SK-N-SH (cell line): Measurements from ENCODE around the gene ANO6. TPM values are rescaled to one million over a fixed set of nuclear protein-coding genes. Genes with fewer than 3 reads are reported as not detected.
A peak's percentile ranks its signal among the peaks of the same experiment; 100 is the strongest.

Source experiments
- CTCF ChIA-PET: fragments of 300-600, 350-600 bp; formaldehyde crosslinking; extraction: SDS; loops from one replicate; lab custom pipeline; 2021; lab: Yijun Ruan, JAX
- POLR2A ChIA-PET: fragments of 350-600 bp; sonication (Branson Sonifier 250); formaldehyde crosslinking; extraction: SDS; loops from one replicate; lab custom pipeline; 2020; ENCODE audit warnings: antibody characterized with exemption, inconsistent platforms; lab: Yijun Ruan, JAX
- DNase-seq: peaks from one replicate; pipeline ENCODE4 v3.0.0; 2012
- H2AFZ ChIP-seq: fragments of 200-600 bp; sonication (generic); 2 replicates; pipeline ENCODE4 v1.8.1; 2016; ENCODE audit warnings: antibody characterized with exemption, mild to moderate bottlenecking, low read depth
- H3F3A ChIP-seq: fragments of 200-600 bp; sonication (generic); replicated peaks from 2 replicates; pipeline ENCODE3; 2016; ENCODE audit warnings: antibody characterized with exemption, mild to moderate bottlenecking; ENCODE audit not compliant: insufficient read depth
- H3K27ac ChIP-seq, 2 experiments: fragments of 200-500 bp in 1 of 2; fragments of 200-600 bp in 1 of 2; sonication (Bioruptor generic) in 1 of 2; sonication (generic), shearing (Covaris generic) in 1 of 2; 2 replicates each; pipeline versions ENCODE4 v1.5.1 to v1.6.1; 2014 to 2016; ENCODE audit warnings: low read depth in 2 of 2, inconsistent platforms in 1 of 2, low read length in 1 of 2, mild to moderate bottlenecking in 1 of 2, mixed read lengths in 1 of 2
- H3K27me3 ChIP-seq: fragments of 200-600 bp; sonication (generic), shearing (Covaris generic); 2 replicates; pipeline ENCODE4 v1.6.1; 2016; ENCODE audit warnings: mixed run types; ENCODE audit not compliant: insufficient read depth
- H3K36me3 ChIP-seq, 2 experiments: fragments of 200-500 bp in 1 of 2; fragments of 200-600 bp in 1 of 2; sonication (Bioruptor generic) in 1 of 2; sonication (generic) in 1 of 2; replicated peaks in 1 of 2; 2 replicates each; pipeline versions ENCODE3 to v1.5.1; 2014 to 2016; ENCODE audit warnings: low read length in 1 of 2, mild to moderate bottlenecking in 1 of 2; ENCODE audit not compliant: insufficient read depth in 2 of 2, control insufficient read depth in 1 of 2
- H3K4me1 ChIP-seq, 2 experiments: fragments of 200-500 bp in 1 of 2; fragments of 200-600 bp in 1 of 2; sonication (Bioruptor generic) in 1 of 2; sonication (generic), shearing (Covaris generic) in 1 of 2; 2 replicates each; pipeline versions ENCODE4 v1.5.1 to v1.6.1; 2014 to 2016; ENCODE audit warnings: low read depth in 1 of 2, low read length in 1 of 2, mixed run types in 1 of 2; ENCODE audit not compliant: insufficient read depth in 2 of 2, control insufficient read depth in 1 of 2
- H3K4me2 ChIP-seq: fragments of 200-600 bp; sonication (generic), shearing (Covaris generic); 2 replicates; pipeline ENCODE4 v1.6.1; 2017; ENCODE audit warnings: mixed run types
- H3K4me3 ChIP-seq, 2 experiments: fragments of 200-500 bp in 1 of 2; fragments of 200-600 bp in 1 of 2; sonication (Bioruptor generic) in 1 of 2; sonication (generic), shearing (Covaris generic) in 1 of 2; 2 replicates each; pipeline versions ENCODE4 v1.5.1 to v1.8.1; 2014 to 2016; ENCODE audit warnings: low read depth in 2 of 2, inconsistent platforms in 1 of 2, low read length in 1 of 2, mild to moderate bottlenecking in 1 of 2, mixed read lengths in 1 of 2, moderate library complexity in 1 of 2
- H3K79me2 ChIP-seq: fragments of 200-600 bp; sonication (generic); 2 replicates; pipeline ENCODE4 v1.8.1; 2017; ENCODE audit warnings: mild to moderate bottlenecking; ENCODE audit not compliant: insufficient read depth
- H3K9ac ChIP-seq: fragments of 200-600 bp; sonication (generic); 2 replicates; pipeline ENCODE4 v1.6.1; 2017; ENCODE audit warnings: mixed run types
- H3K9me2 ChIP-seq: fragments of 200-600 bp; sonication (generic); 2 replicates; pipeline ENCODE4 v1.6.1; 2017; ENCODE audit warnings: mixed run types
- H3K9me3 ChIP-seq: fragments of 200-600 bp; sonication (generic); 2 replicates; pipeline ENCODE4 v1.6.1; 2017; ENCODE audit warnings: mixed run types, mild to moderate bottlenecking, moderate library complexity
- H4K20me1 ChIP-seq: fragments of 200-600 bp; sonication (generic); 2 replicates; pipeline ENCODE4 v1.6.1; 2017; ENCODE audit warnings: mild to moderate bottlenecking, mixed run types; ENCODE audit not compliant: insufficient read depth
- CTCF ChIP-seq: fragments of 200-600 bp; sonication (generic); IDR thresholded peaks from 2 replicates; pipeline ENCODE4 v1.6.1; 2017; ENCODE audit warnings: antibody characterized with exemption, mild to moderate bottlenecking, moderate library complexity
- EP300 ChIP-seq, 2 experiments: IDR thresholded peaks; 2 replicates each; pipeline versions ENCODE4 v1.4.0 to v1.6.1; 2012; ENCODE audit warnings: borderline replicate concordance in 1 of 2, low read depth in 1 of 2, low read length in 1 of 2
- FOSL2 ChIP-seq: IDR thresholded peaks from 2 replicates; pipeline ENCODE4 v1.4.0; 2012; ENCODE audit warnings: low read depth, mild to moderate bottlenecking, moderate library complexity, borderline replicate concordance
- FOXM1 ChIP-seq: IDR thresholded peaks from 2 replicates; pipeline ENCODE4 v1.4.0; 2012; ENCODE audit warnings: low read depth, mild to moderate bottlenecking
- GATA2 ChIP-seq: sonication (generic); formaldehyde crosslinking; IDR thresholded peaks from 2 replicates; pipeline ENCODE4 v1.5.0; 2020; ENCODE audit warnings: mild to moderate bottlenecking, missing genetic modification reagents
- JUND ChIP-seq: IDR thresholded peaks from 2 replicates; pipeline ENCODE4 v1.4.0; 2012
- MAX ChIP-seq: IDR thresholded peaks from 2 replicates; pipeline ENCODE4 v1.4.0; 2012; ENCODE audit warnings: low read depth
- MEF2A ChIP-seq: IDR thresholded peaks from 2 replicates; pipeline ENCODE4 v1.4.0; 2012; ENCODE audit warnings: low read depth, borderline replicate concordance
- MXI1 ChIP-seq: IDR thresholded peaks from 2 replicates; pipeline ENCODE4 v1.6.1; 2012; ENCODE audit warnings: mild to moderate bottlenecking, low read depth, low read length, improper control_type of control experiment
- NFIC ChIP-seq: IDR thresholded peaks from 2 replicates; pipeline ENCODE4 v1.4.0; 2012; ENCODE audit warnings: borderline replicate concordance
- PBX3 ChIP-seq: IDR thresholded peaks from 2 replicates; pipeline ENCODE4; 2012
- POLR2AphosphoS5 ChIP-seq: IDR thresholded peaks from 2 replicates; pipeline ENCODE4 v1.6.1; 2012; ENCODE audit warnings: low read depth, low read length
- RAD21 ChIP-seq: IDR thresholded peaks from 2 replicates; pipeline ENCODE4 v1.6.1; 2012; ENCODE audit warnings: mild to moderate bottlenecking, low read length
- RFX5 ChIP-seq: IDR thresholded peaks from 2 replicates; pipeline ENCODE4 v1.6.1; 2012; ENCODE audit warnings: mild to moderate bottlenecking, improper control_type of control experiment, low read length
- RXRA ChIP-seq: IDR thresholded peaks from 2 replicates; pipeline ENCODE4 v1.4.0; 2012; ENCODE audit warnings: low read depth, mild to moderate bottlenecking, borderline replicate concordance
- SIN3A ChIP-seq: IDR thresholded peaks from 2 replicates; pipeline ENCODE4 v1.6.1; 2012; ENCODE audit warnings: low read depth, mild to moderate bottlenecking, low read length, moderate library complexity, borderline replicate concordance
- TCF12 ChIP-seq: IDR thresholded peaks from 2 replicates; pipeline ENCODE4 v1.4.0; 2012
- TEAD4 ChIP-seq: IDR thresholded peaks from 2 replicates; pipeline ENCODE4 v1.4.0; 2012; ENCODE audit warnings: mild to moderate bottlenecking, borderline replicate concordance; ENCODE audit not compliant: insufficient read depth
- USF2 ChIP-seq: fragments of 150-350 bp; IDR thresholded peaks from 2 replicates; pipeline ENCODE4 v1.6.1; 2017; ENCODE audit warnings: antibody characterized with exemption, low read length, low read depth, borderline replicate concordance
- ZBTB33 ChIP-seq: IDR thresholded peaks from 2 replicates; pipeline ENCODE4 v1.4.0; 2012; ENCODE audit warnings: low read depth, borderline replicate concordance
- WGBS: methylation state at CpG from one replicate; pipeline ENCODE4 v1.1.6; 2017; ENCODE audit warnings: low lambda C conversion rate; 5-methylcytosine and 5-hydroxymethylcytosine counted together
- polyA plus RNA-seq, 3 experiments: library from polyadenylated mRNA; depleted of rRNA; stranded (reverse); fragments of >200 nt; gene quantifications; 2 replicates each; pipeline ENCODE4 v1.2.3, GENCODE V29; 2012

Gene ANO6
- polyA plus RNA-seq, 1 of the 3 experiments (the other 2 are of a cell fraction): 20.1 TPM

GRCh38 chr12:45284096-45284901 lies 68.4 kb downstream of the ANO6 start:
- Histone ChIP-seq H3K9me3 (no peaks in the 10 kb centered on the region), H4K20me1 (no peaks in the 10 kb centered on the region), H3K4me2 (peak overlapping the region; percentile 61), H3F3A (peaks cover 26% of the 10 kb centered on the region), H3K36me3 (peaks cover 4 to 10% of the 10 kb centered on the region in 2 experiments), H3K9ac (peak overlapping the region; percentile 63), H3K79me2 (peaks cover 76% of the 10 kb centered on the region), H3K9me2 (no peaks in the 10 kb centered on the region), H2AFZ (peak overlapping the region; percentile 33; the same call in 1 of the 2 replicates), H3K4me3 (0 out of 4 replicates have a peak overlapping the region, but pooled peaks of 1 of the 2 experiments have one; percentile 31), H3K27me3 (no peaks in the 10 kb centered on the region), H3K27ac (peak overlapping the region; percentile 85 to 94), H3K4me1 (peaks cover 11 to 25% of the 10 kb centered on the region in 2 experiments)
- peak; percentile 42; the same call in 1 of the 2 replicates for TF ChIP-seq MAX
- no peak for TF ChIP-seq MXI1
- TF ChIP-seq EP300 (IDR thresholded peaks at IDR 0.05; ENCODE audit: borderline replicate concordance in 1 of 2, low read depth in 1 of 2, low read length in 1 of 2): peak in 1 of 2 experiments; percentile 81; a peak in 1 of 4 replicates
- 0 out of 2 replicates have a peak, but pooled peaks have one; percentile 9 for TF ChIP-seq RAD21
- TF ChIP-seq POLR2AphosphoS5: peak; percentile 48; the same call in 1 of the 2 replicates
- peak; percentile 91 for TF ChIP-seq TEAD4
- TF ChIP-seq SIN3A: no peak
- TF ChIP-seq PBX3: peak; percentile 84
- TF ChIP-seq JUND: peak; percentile 69
- peak; percentile 93 for TF ChIP-seq RXRA
- TF ChIP-seq FOXM1: 0 out of 2 replicates have a peak, but pooled peaks have one; percentile 38
- 0 out of 2 replicates have a peak, but pooled peaks have one; percentile 19 for TF ChIP-seq MEF2A
- no peak for TF ChIP-seq GATA2
- TF ChIP-seq NFIC: peak; percentile 68; the same call in 1 of the 2 replicates
- TF ChIP-seq CTCF: peak; percentile 51
- no peak for TF ChIP-seq RFX5
- peak; percentile 86 for TF ChIP-seq TCF12
- TF ChIP-seq USF2: no peak
- peak; percentile 60; the same call in 1 of the 2 replicates for TF ChIP-seq FOSL2
- TF ChIP-seq ZBTB33: 0 out of 2 replicates have a peak, but pooled peaks have one; percentile 44
- DNase-seq: no peak
- ChIA-PET POLR2A (no interaction called here), CTCF (interaction anchor here (0.9 kb wide), 1 partner anchor 12 kb away, joined by 3 read pairs; no protein-coding TSS in a partner anchor)
- 23% methylated on average over 8 of the region's 8 CpGs for WGBS
